CD14-positive monocyte (primary cell): Measurements from ENCODE around the gene OARD1. TPM values are rescaled to one million over a fixed set of nuclear protein-coding genes. Genes with fewer than 3 reads are reported as not detected.

Experiments used
- DNase-seq, 3 donors: peaks; one replicate each; pipeline ENCODE4 v3.0.0-alpha.2; 2011 to 2022
- H2AFZ ChIP-seq: 2 replicates; pipeline ENCODE4 v1.6.0; 2012; ENCODE audit warnings: mild to moderate bottlenecking, low read depth, low read length, inconsistent platforms; ENCODE audit not compliant: insufficient read depth, poor library complexity, severe bottlenecking
- H3K27ac ChIP-seq, 2 donors: 1 replicate in 1 of 2; 2 replicates in 1 of 2; pipeline ENCODE4 v1.5.1; 2012 to 2013; ENCODE audit warnings: low read length in 2 of 2, control low read depth in 1 of 2, inconsistent platforms in 1 of 2, low read depth in 1 of 2, mild to moderate bottlenecking in 1 of 2
- H3K27me3 ChIP-seq, 2 donors: one replicate each; pipeline versions ENCODE4 v1.6.0 to v1.6.1; 2011 to 2013; ENCODE audit warnings: low read length in 2 of 2; ENCODE audit not compliant: control insufficient read depth in 2 of 2, insufficient read depth in 2 of 2
- H3K36me3 ChIP-seq, 2 donors: replicated peaks in 1 of 2; 1 replicate in 1 of 2; 2 replicates in 1 of 2; pipeline versions ENCODE4 v1.5.1 to v1.6.1; 2012 to 2013; ENCODE audit warnings: low read length in 2 of 2, control low read depth in 1 of 2, inconsistent platforms in 1 of 2, mild to moderate bottlenecking in 1 of 2; ENCODE audit not compliant: insufficient read depth in 2 of 2, control insufficient read depth in 1 of 2
- H3K4me1 ChIP-seq, 2 donors: 1 replicate in 1 of 2; 2 replicates in 1 of 2; pipeline versions ENCODE4 v1.5.1 to v1.6.1; 2012 to 2013; ENCODE audit warnings: low read length in 2 of 2, control low read depth in 1 of 2, inconsistent platforms in 1 of 2, mild to moderate bottlenecking in 1 of 2, moderate library complexity in 1 of 2; ENCODE audit not compliant: insufficient read depth in 2 of 2, control insufficient read depth in 1 of 2
- H3K4me2 ChIP-seq: replicated peaks from 2 replicates; pipeline ENCODE3; 2012; ENCODE audit warnings: low read length, moderate library complexity, mild to moderate bottlenecking; ENCODE audit not compliant: poor library complexity, severe bottlenecking; ENCODE audit errors: extremely low read depth
- H3K4me3 ChIP-seq, 3 experiments: fragments of 200-600 bp in 1 of 3; sonication (generic) in 1 of 3; replicated peaks in 1 of 3; 1 replicate in 2 of 3; 2 replicates in 1 of 3; pipeline ENCODE4 v1.5.1; 2011 to 2013; ENCODE audit warnings: low read length in 3 of 3, mild to moderate bottlenecking in 3 of 3, control low read depth in 2 of 3, low read depth in 2 of 3, inconsistent platforms in 1 of 3, moderate library complexity in 1 of 3
- H3K79me2 ChIP-seq: 2 replicates; pipeline ENCODE4 v1.6.0; 2012; ENCODE audit warnings: mild to moderate bottlenecking, control low read depth, inconsistent platforms, low read length, moderate library complexity; ENCODE audit not compliant: insufficient read depth
- H3K9ac ChIP-seq: 2 replicates; pipeline ENCODE4 v1.6.0; 2017; ENCODE audit warnings: low read length, mild to moderate bottlenecking; ENCODE audit not compliant: insufficient read depth, poor library complexity, severe bottlenecking
- H3K9me3 ChIP-seq, 2 donors: replicated peaks in 1 of 2; 1 replicate in 1 of 2; 2 replicates in 1 of 2; pipeline versions ENCODE4 v1.5.1 to v1.6.1; 2012 to 2013; ENCODE audit warnings: low read length in 2 of 2, control low read depth in 1 of 2; ENCODE audit not compliant: control insufficient read depth in 1 of 2, insufficient read depth in 1 of 2
- H4K20me1 ChIP-seq: 2 replicates; pipeline ENCODE4 v1.6.0; 2012; ENCODE audit warnings: mild to moderate bottlenecking, low read length, control low read depth, moderate library complexity; ENCODE audit not compliant: insufficient read depth
- H3K27ac Mint-ChIP-seq, 7 donors: one replicate each; pipeline ENCODE4 v1.8.0; 2020; ENCODE audit warnings: mild to moderate bottlenecking in 7 of 7, mixed read lengths in 7 of 7, moderate library complexity in 6 of 7, inconsistent platforms in 2 of 7
- H3K27me3 Mint-ChIP-seq, 3 donors: one replicate each; pipeline ENCODE4 v1.8.0; 2021 to 2022; ENCODE audit warnings: low read depth in 3 of 3, mild to moderate bottlenecking in 3 of 3, mixed read lengths in 3 of 3, moderate library complexity in 3 of 3, inconsistent platforms in 1 of 3
- H3K36me3 Mint-ChIP-seq, 2 donors: one replicate each; pipeline ENCODE4 v1.8.0; 2020; ENCODE audit warnings: mixed read lengths in 2 of 2, inconsistent platforms in 1 of 2, mild to moderate bottlenecking in 1 of 2
- H3K4me1 Mint-ChIP-seq: one replicate; pipeline ENCODE4 v1.8.0; 2020; ENCODE audit warnings: mild to moderate bottlenecking, mixed read lengths
- H3K4me3 Mint-ChIP-seq, 2 donors: one replicate each; pipeline ENCODE4 v1.8.0; 2020; ENCODE audit warnings: mild to moderate bottlenecking in 2 of 2, mixed read lengths in 2 of 2, moderate library complexity in 1 of 2
- H3K9me3 Mint-ChIP-seq, 7 donors: one replicate each; pipeline ENCODE4 v1.8.0; 2020 to 2022; ENCODE audit warnings: mixed read lengths in 7 of 7, mild to moderate bottlenecking in 6 of 7, moderate library complexity in 6 of 7, inconsistent platforms in 2 of 7
- CTCF ChIP-seq: fragments of 200-600 bp; IDR thresholded peaks from one replicate; pipeline ENCODE4 v1.8.0; 2022; ENCODE audit warnings: antibody characterized with exemption, mild to moderate bottlenecking
- WGBS: methylation state at CpG from one replicate; pipeline ENCODE4 v1.1.5; 2013; ENCODE audit warnings: missing lambda C conversion rate; ENCODE audit not compliant: insufficient coverage; 5-methylcytosine and 5-hydroxymethylcytosine counted together
- intact Hi-C, 2 donors: fragments of 100-400 bp; cut with micrococcal nuclease; formaldehyde crosslinking; loops; one replicate each; pipeline versions ENCODE4 v1.15.0 to v1.15.1; 2023
- polyA plus RNA-seq, 3 donors: library from polyadenylated mRNA; depleted of rRNA in 1 of 3; unstranded in 2 of 3; stranded (reverse) in 1 of 3; fragments of 300-500 nt in 2 of 3; fragments of >200 nt in 1 of 3; fragmentation: Illumina TruSeq in 2 of 3; gene quantifications; 1 replicate in 2 of 3; 2 replicates in 1 of 3; pipeline ENCODE4 v1.2.3, GENCODE V29; 2012 to 2021

Gene OARD1
- polyA plus RNA-seq, 3 donors: 6.5 to 23.6 (median 16.8) TPM

- peak overlapping the region; percentile 31 for H3K4me2 ChIP-seq
- no peak for TF ChIP-seq CTCF
Measured at GRCh38 chr6:41051873-41052272, 20.3 kb downstream of the OARD1 start.

DNA sequence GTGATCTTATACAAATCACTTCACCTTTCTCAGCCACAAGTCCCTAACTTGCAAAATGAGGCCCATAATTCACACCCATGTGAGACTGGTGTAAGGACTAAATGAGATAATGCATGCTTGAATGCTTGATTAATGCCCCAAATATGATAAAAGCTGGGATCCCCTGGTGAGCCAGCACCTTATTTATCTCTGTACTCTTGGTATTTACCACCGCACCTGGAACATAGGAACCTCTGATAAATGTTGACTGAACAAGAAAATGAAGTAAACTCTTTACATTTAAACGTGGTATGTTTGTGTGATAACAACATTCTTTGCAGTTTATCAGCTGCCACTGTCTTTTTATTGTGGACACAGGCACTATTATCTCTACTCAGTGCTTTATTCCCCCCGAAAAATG lies 21.6 kb downstream of the OARD1 start:
- peaks cover 2 to 4% of the 10 kb centered on the region in 2 donors for H3K36me3 Mint-ChIP-seq
- no CpG with 5 or more reads among the region's 3 CpGs for WGBS
- H3K4me3 ChIP-seq: no peak overlapping the region
- H4K20me1 ChIP-seq: no peaks in the 10 kb centered on the region
- no peak overlapping the region for H3K4me2 ChIP-seq
- H3K27ac ChIP-seq: no peak overlapping the region
- no peak overlapping the region for H2AFZ ChIP-seq
- H3K4me1 ChIP-seq: peaks cover 19% of the 10 kb centered on the region in 2 donors
- H3K27me3 Mint-ChIP-seq: peaks cover 0 to 4% (median 2%) of the 10 kb centered on the region in 3 donors
- H3K9ac ChIP-seq: no peak overlapping the region
- no peaks in the 10 kb centered on the region for H3K9me3 ChIP-seq
- H3K36me3 ChIP-seq: no peaks in the 10 kb centered on the region
- peaks cover 0 to 2% (median 0%) of the 10 kb centered on the region in 7 donors for H3K9me3 Mint-ChIP-seq
- H3K27me3 ChIP-seq: no peaks in the 10 kb centered on the region
- H3K79me2 ChIP-seq: no peaks in the 10 kb centered on the region
- no peak for DNase-seq
- H3K4me1 Mint-ChIP-seq: peaks cover 16% of the 10 kb centered on the region
- H3K27ac Mint-ChIP-seq: no peak overlapping the region
- intact Hi-C loops: no loop called here
- H3K4me3 Mint-ChIP-seq: no peak overlapping the region
- no peak for TF ChIP-seq CTCF

More at GRCh38 chr6:41051873-41052272, 20.3 kb downstream of the OARD1 start:
- peaks cover 4% of the 10 kb centered on the region in 2 donors for H3K36me3 Mint-ChIP-seq
- Histone ChIP-seq H3K9me3 (no peaks in the 10 kb centered on the region), H3K27me3 (no peaks in the 10 kb centered on the region), H3K4me3 (peak overlapping the region in 1 of 3 experiments; percentile 27), H3K9ac (no peak overlapping the region), H4K20me1 (no peaks in the 10 kb centered on the region), H3K4me1 (peaks cover 19% of the 10 kb centered on the region in 2 donors), H3K79me2 (no peaks in the 10 kb centered on the region), H3K27ac (peak overlapping the region in 1 of 2 donors; percentile 34), H2AFZ (no peak overlapping the region), H3K36me3 (no peaks in the 10 kb centered on the region)
- peaks cover 0 to 2% (median 0%) of the 10 kb centered on the region in 7 donors for H3K9me3 Mint-ChIP-seq
- peaks cover 0 to 4% (median 2%) of the 10 kb centered on the region in 3 donors for H3K27me3 Mint-ChIP-seq
- H3K4me1 Mint-ChIP-seq: peaks cover 16% of the 10 kb centered on the region
- peak overlapping the region; percentile 2 to 82 for H3K4me3 Mint-ChIP-seq
- DNase-seq: peak; percentile 44 to 63 (median 60)
- WGBS: 22% methylated on average over 5 of the region's 5 CpGs
- intact Hi-C loops: no loop called here
- H3K27ac Mint-ChIP-seq: peak overlapping the region; percentile 1 to 90 (median 70)
